Kidney (tissue), 14 donors: ENCODE measurements around the gene TFR2. TPM values are rescaled to one million over a fixed set of nuclear protein-coding genes. Genes with fewer than 3 reads are reported as not detected.

ENCODE experiments used
- DNase-seq, 5 donors: peaks; one replicate each; pipeline ENCODE4 v3.0.0-alpha.2; 2013 to 2020
- FAIRE-seq: peaks from 2 replicates; lab custom pipeline; 2012; peaks lifted over from hg19 to GRCh38; lab: Jason Lieb, UNC
- H3K27ac ChIP-seq, 2 donors: one replicate each; pipeline ENCODE4 v1.7.0; 2013; ENCODE audit warnings: low read depth in 2 of 2, low read length in 2 of 2, inconsistent platforms in 1 of 2
- H3K27me3 ChIP-seq: one replicate; pipeline ENCODE4 v1.7.1; 2013; ENCODE audit warnings: low read length, inconsistent platforms; ENCODE audit not compliant: control insufficient read depth, insufficient read depth
- H3K36me3 ChIP-seq, 3 donors: one replicate each; pipeline versions ENCODE4 v1.7.0 to v1.7.1; 2013; ENCODE audit warnings: low read length in 3 of 3, control low read depth in 1 of 3, inconsistent platforms in 1 of 3; ENCODE audit not compliant: insufficient read depth in 3 of 3, control insufficient read depth in 2 of 3
- H3K4me1 ChIP-seq, 3 donors: one replicate each; pipeline versions ENCODE4 v1.7.0 to v1.7.1; 2013; ENCODE audit warnings: low read length in 3 of 3, inconsistent platforms in 1 of 3, low read depth in 1 of 3; ENCODE audit not compliant: control insufficient read depth in 2 of 3, insufficient read depth in 2 of 3
- H3K4me3 ChIP-seq, 3 donors: one replicate each; pipeline versions ENCODE4 v1.7.0 to v1.8.1; 2013; ENCODE audit warnings: low read length in 3 of 3, control low read depth in 1 of 3, inconsistent platforms in 1 of 3
- H3K9ac ChIP-seq, 3 donors: one replicate each; pipeline versions ENCODE4 v1.7.0 to v1.7.1; 2013; ENCODE audit warnings: low read length in 3 of 3, control low read depth in 1 of 3, inconsistent platforms in 1 of 3
- H3K9me3 ChIP-seq, 3 donors: one replicate each; pipeline versions ENCODE4 v1.7.0 to v1.7.1; 2013; ENCODE audit warnings: low read length in 3 of 3, control low read depth in 1 of 3, inconsistent platforms in 1 of 3; ENCODE audit not compliant: control insufficient read depth in 2 of 3, insufficient read depth in 1 of 3
- CTCF ChIP-seq: IDR thresholded peaks from 3 replicates; pipeline ENCODE4 v1.5.1; 2012; ENCODE audit warnings: mild to moderate bottlenecking, moderate library complexity, borderline replicate concordance; ENCODE audit not compliant: insufficient read depth; ENCODE audit errors: extremely low read depth
- intact Hi-C: fragments of 100-400 bp; cut with DNase I; formaldehyde crosslinking; loops from one replicate; pipeline ENCODE4 v1.11.1; 2022
- polyA plus RNA-seq: library from polyadenylated mRNA; stranded (reverse); fragments of 350-450 nt; fragmentation: Illumina TruSeq; extraction: RNeasy Lipid Tissue Mini Kit (QIAGEN cat#74804); gene quantifications from one replicate; pipeline ENCODE4 v1.2.3, GENCODE V29; 2014; ENCODE audit warnings: low read depth, low replicate concordance; ENCODE audit not compliant: insufficient read depth
- total RNA-seq: library from RNA; stranded (reverse); fragmentation: NEBNext Ultra II Directional; extraction: Animal tissue kit (Norgen Biotek cat#: 25700); gene quantifications from one replicate; pipeline ENCODE4 v1.2.1, GENCODE V29; 2021
- donor health status: control.
- donor health status: control.
- donor health status: control.
- donor health status: control.
- donor health status: control.
- donor health status: DM: yes; HTN: yes; CAD: no.
- donor health status: Normal renal cell carcinoma (clear cell type).

TFR2 gene
- total and polyA plus RNA-seq, 2 donors from 2014 or later, result 0.22 to 0.79 TPM

GRCh38 chr7:100675105-100675451, 33.7 kb upstream of the TFR2 start:
- H3K9ac ChIP-seq, result peak overlapping the region in 1 of 3 donors; percentile 87
- peak in 1 of 5 donors; percentile 79 for DNase-seq
- no peaks in the 10 kb centered on the region for H3K27me3 ChIP-seq
- no peaks in the 10 kb centered on the region for H3K9me3 ChIP-seq
- H3K4me1 ChIP-seq, result peaks cover 0 to 3% (median 0%) of the 10 kb centered on the region in 3 donors
- H3K36me3 ChIP-seq, result peaks cover 0 to 20% (median 14%) of the 10 kb centered on the region in 3 donors
- intact Hi-C loops, result no loop called here
- FAIRE-seq, result no peak
- peak overlapping the region; percentile 93 to 99 for H3K27ac ChIP-seq
- no peak for TF ChIP-seq CTCF
- H3K4me3 ChIP-seq, result peak overlapping the region in 2 of 3 donors; percentile 72 to 79

GRCh38 chr7:100674411-100675104, 33.2 kb upstream of the TFR2 start:
- Histone ChIP-seq H3K4me3 (peak overlapping the region; percentile 61 to 79 (median 72)), H3K36me3 (peaks cover 0 to 20% (median 14%) of the 10 kb centered on the region in 3 donors), H3K9me3 (no peaks in the 10 kb centered on the region), H3K27ac (peak overlapping the region; percentile 93 to 99), H3K4me1 (peaks cover 0 to 3% (median 0%) of the 10 kb centered on the region in 3 donors), H3K9ac (peak overlapping the region; percentile 16 to 87 (median 74)), H3K27me3 (no peaks in the 10 kb centered on the region)
- no peak for TF ChIP-seq CTCF
- no peak for FAIRE-seq
- intact Hi-C loops, result no loop called here
- peak in 4 of 5 donors; percentile 47 to 84 (median 68) for DNase-seq

GRCh38 chr7:100673942-100674410, 32.6 kb upstream of the TFR2 start:
- Histone ChIP-seq H3K4me3 (peak overlapping the region; percentile 61 to 79 (median 72)), H3K9me3 (no peaks in the 10 kb centered on the region), H3K9ac (peak overlapping the region; percentile 44 to 87 (median 74)), H3K4me1 (peaks cover 0 to 3% (median 0%) of the 10 kb centered on the region in 3 donors), H3K36me3 (peaks cover 0 to 20% (median 14%) of the 10 kb centered on the region in 3 donors), H3K27me3 (no peaks in the 10 kb centered on the region), H3K27ac (peak overlapping the region; percentile 93 to 99)
- DNase-seq, result peak in 3 of 5 donors; percentile 46 to 89 (median 87)
- intact Hi-C loops, result no loop called here
- FAIRE-seq, result no peak
- no peak for TF ChIP-seq CTCF
